ENCODE results near the gene SQSTM1.

SQSTM1 gene

GRCh38 chr5:179795049-179795862 is 25.4 kb upstream of the SQSTM1 start:
- DNase-seq (ENCODE audit: low read depth) = no peak

GRCh38 chr5:179795863-179796833 is 24.6 kb upstream of the SQSTM1 start:
- DNase-seq (ENCODE audit: low read depth) = peak; percentile 41

DNA sequence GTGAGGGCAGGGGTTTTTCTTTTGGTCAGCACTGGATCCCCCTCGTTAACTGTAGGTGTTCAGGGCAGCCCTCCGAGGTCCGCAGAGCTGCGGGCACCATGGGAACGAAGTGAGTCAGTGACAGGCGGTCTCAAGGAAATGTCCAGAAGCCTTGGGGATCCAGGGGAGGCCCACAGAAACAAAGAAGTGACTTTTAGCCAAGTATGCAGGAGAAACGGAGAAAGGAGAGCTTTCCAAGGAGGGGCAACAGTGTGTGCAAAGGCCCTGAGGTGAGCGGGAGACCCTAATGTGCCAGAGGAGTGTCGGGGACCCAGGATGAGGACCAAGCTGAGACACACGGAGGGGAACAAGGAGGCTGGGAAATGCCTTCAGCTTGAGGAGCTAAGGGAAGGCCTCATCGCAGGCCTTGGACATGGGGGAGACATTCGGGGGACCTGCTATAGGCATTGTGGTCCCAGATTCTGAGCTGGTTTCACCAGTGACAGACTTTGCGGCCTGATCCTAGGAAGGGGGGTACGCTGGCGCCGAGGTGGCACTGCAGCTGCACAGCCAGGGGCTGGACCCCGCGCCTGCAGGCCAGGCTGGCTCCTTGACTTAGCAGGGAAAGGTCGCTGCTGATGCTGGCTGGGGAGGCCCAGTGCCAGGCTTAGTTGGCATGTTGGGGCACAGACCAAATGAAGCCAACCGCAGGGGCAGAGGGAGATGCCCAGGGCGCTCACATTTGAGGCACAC is 23.7 kb upstream of the SQSTM1 start:
- no peak for DNase-seq (ENCODE audit: low read depth)

GRCh38 chr5:179797741-179798140 is 23.0 kb upstream of the SQSTM1 start:
- DNase-seq (ENCODE audit: low read depth) = no peak

GRCh38 chr5:179798144-179798770 is 22.4 kb upstream of the SQSTM1 start:
- no peak for DNase-seq (ENCODE audit: low read depth)

GRCh38 chr5:179798771-179799643 is 21.7 kb upstream of the SQSTM1 start:
- DNase-seq (ENCODE audit: low read depth) = no peak

DNA sequence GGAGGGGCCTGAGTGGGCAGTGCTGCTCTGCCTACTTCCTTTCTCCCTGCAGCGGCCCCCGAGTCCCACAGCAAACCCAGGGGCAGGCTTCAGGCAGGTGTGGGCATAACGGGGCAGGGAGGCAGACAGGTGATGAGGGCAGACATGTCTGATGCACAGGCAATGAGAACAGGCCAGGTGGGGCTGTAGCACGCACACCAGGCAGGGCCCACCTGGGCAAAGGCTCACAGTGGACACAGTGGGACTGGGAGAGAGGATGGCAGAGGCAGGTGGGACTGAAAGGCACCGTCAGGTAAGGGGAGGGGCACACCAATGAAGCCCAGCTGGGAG is 21.1 kb upstream of the SQSTM1 start:
- no peak for DNase-seq (ENCODE audit: low read depth)

DNA sequence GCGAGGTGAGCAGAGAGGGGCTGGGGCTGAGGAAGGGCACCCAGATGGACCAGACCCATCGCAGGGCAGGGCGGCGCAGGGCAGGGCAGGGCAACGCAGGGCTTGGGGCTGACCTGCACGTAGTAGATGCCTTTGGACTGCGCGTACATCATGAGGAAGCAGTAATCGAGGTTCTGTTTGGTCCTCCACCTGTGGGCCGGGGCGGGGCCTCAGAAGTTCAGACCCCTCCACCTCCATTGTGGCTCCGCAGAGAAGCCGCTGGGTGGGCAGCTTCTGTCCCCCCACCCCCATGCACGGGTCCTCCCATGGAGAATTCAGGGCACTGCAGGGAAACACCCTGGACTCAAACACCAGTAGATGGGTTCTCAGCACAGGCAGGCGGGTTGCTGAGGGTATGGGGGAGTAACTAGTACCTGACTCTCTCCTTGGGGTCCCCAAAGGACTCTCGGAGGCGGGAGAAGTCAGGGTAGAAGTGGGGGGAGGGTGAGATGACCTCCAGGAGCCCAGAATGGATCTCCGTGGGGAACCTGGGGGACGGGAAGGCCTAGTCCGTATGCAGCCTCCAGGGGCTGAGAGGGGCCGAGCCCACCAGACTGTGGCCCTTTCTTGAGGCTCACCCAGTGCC is 20.5 kb upstream of the SQSTM1 start:
- no peak for DNase-seq (ENCODE audit: low read depth)

- DNase-seq (ENCODE audit: low read depth) = no peak
Measured at GRCh38 chr5:179800696-179801201, 20.0 kb upstream of the SQSTM1 start.

- peak; percentile 77 for DNase-seq (ENCODE audit: low read depth)
Measured at GRCh38 chr5:179801304-179802206, 19.1 kb upstream of the SQSTM1 start.

GRCh38 chr5:179802207-179802883 is 18.4 kb upstream of the SQSTM1 start:
- DNase-seq (ENCODE audit: low read depth) = no peak

GRCh38 chr5:179802950-179803562 is 17.6 kb upstream of the SQSTM1 start:
- no peak for DNase-seq (ENCODE audit: low read depth)

DNA sequence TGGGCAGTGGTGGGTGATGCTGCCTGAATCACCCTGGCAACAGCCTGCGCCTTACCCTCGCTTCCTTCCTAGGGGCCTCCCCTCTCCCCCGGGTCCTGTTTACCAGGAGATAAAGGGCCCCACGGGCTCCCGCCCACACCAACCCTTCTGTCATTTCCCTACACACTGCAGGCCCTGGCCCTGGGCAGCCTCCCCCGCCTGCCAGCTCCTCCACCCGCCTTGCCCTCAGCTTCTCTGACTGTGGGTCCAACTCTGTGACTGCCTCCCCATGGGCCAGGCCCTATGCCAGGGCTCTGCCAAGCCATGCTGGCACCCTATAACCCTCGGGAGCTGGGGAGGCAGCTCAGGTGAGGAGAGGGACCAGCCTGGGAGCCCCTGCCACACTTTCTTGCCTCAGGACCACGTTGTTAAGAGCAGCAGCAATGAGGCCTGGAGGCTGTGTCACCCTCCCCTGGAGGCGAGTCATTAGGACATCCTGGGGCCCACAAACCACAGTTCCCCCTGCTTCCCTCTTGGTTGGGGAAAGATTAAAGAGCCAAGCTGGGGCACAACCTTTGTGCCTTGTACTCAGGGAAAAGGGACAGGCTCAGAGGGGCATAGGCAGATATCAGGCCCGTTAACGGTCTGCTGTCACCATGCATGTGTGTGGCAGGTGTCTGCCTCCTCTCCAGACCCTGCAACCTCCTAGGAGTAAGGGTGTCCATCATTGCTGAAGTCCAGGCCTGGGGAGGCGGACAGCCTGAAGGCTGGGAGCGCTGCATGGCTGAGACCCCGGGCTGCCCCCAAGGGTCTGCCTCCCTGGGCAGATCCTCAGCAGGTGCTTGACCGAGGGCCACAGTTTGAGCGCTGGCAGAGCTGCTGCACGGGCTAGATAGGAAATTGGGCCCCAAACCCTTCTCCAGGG is 16.8 kb upstream of the SQSTM1 start:
- DNase-seq (ENCODE audit: low read depth) = no peak

DNA sequence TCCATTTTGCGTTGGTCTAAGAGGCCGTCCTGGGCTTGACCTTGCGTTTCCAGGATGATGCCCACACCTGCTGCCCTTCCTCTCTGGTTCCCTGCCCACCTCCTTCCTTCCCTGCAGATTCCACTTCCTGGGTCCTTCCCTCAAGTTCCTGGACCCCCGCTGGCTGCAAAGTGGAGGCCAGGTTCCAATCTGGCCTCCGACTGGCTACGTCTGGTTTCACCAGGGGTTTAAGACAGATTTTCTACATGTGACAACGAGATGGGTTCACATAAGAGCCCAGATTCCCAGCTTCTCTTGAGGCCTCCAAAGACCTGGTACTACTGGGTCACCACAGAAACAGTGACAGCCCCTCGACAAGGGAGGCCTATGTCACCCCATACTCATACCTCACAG is 16.2 kb upstream of the SQSTM1 start:
- no peak for DNase-seq (ENCODE audit: low read depth)

- no peak for DNase-seq (ENCODE audit: low read depth)
Measured at GRCh38 chr5:179805070-179805528, 15.6 kb upstream of the SQSTM1 start.

- DNase-seq (ENCODE audit: low read depth) = no peak
Measured at GRCh38 chr5:179805529-179806249, 15.0 kb upstream of the SQSTM1 start.

Measured in stimulated activated CD8-positive, alpha-beta memory T cell treated with anti-CD3 and anti-CD28 coated beads, Interleukin-15, amount 100 ng/mL, for 1 hour (primary cell).